SK-N-SH (cell line): Measurements from ENCODE around the gene RABGAP1L. TPM values are rescaled to one million over a fixed set of nuclear protein-coding genes. Genes with fewer than 3 reads are reported as not detected.

Experiments used
- CTCF ChIA-PET: fragments of 300-600, 350-600 bp; formaldehyde crosslinking; extraction: SDS; loops from one replicate; lab custom pipeline; 2021; lab: Yijun Ruan, JAX
- POLR2A ChIA-PET: fragments of 350-600 bp; sonication (Branson Sonifier 250); formaldehyde crosslinking; extraction: SDS; loops from one replicate; lab custom pipeline; 2020; ENCODE audit warnings: antibody characterized with exemption, inconsistent platforms; lab: Yijun Ruan, JAX
- DNase-seq: peaks from one replicate; pipeline ENCODE4 v3.0.0; 2012
- H2AFZ ChIP-seq: fragments of 200-600 bp; sonication (generic); 2 replicates; pipeline ENCODE4 v1.8.1; 2016; ENCODE audit warnings: antibody characterized with exemption, mild to moderate bottlenecking, low read depth
- H3F3A ChIP-seq: fragments of 200-600 bp; sonication (generic); replicated peaks from 2 replicates; pipeline ENCODE3; 2016; ENCODE audit warnings: antibody characterized with exemption, mild to moderate bottlenecking; ENCODE audit not compliant: insufficient read depth
- H3K27ac ChIP-seq, 2 experiments: fragments of 200-500 bp in 1 of 2; fragments of 200-600 bp in 1 of 2; sonication (Bioruptor generic) in 1 of 2; sonication (generic), shearing (Covaris generic) in 1 of 2; 2 replicates each; pipeline versions ENCODE4 v1.5.1 to v1.6.1; 2014 to 2016; ENCODE audit warnings: low read depth in 2 of 2, inconsistent platforms in 1 of 2, low read length in 1 of 2, mild to moderate bottlenecking in 1 of 2, mixed read lengths in 1 of 2
- H3K27me3 ChIP-seq: fragments of 200-600 bp; sonication (generic), shearing (Covaris generic); 2 replicates; pipeline ENCODE4 v1.6.1; 2016; ENCODE audit warnings: mixed run types; ENCODE audit not compliant: insufficient read depth
- H3K36me3 ChIP-seq, 2 experiments: fragments of 200-500 bp in 1 of 2; fragments of 200-600 bp in 1 of 2; sonication (Bioruptor generic) in 1 of 2; sonication (generic) in 1 of 2; replicated peaks in 1 of 2; 2 replicates each; pipeline versions ENCODE3 to v1.5.1; 2014 to 2016; ENCODE audit warnings: low read length in 1 of 2, mild to moderate bottlenecking in 1 of 2; ENCODE audit not compliant: insufficient read depth in 2 of 2, control insufficient read depth in 1 of 2
- H3K4me1 ChIP-seq, 2 experiments: fragments of 200-500 bp in 1 of 2; fragments of 200-600 bp in 1 of 2; sonication (Bioruptor generic) in 1 of 2; sonication (generic), shearing (Covaris generic) in 1 of 2; 2 replicates each; pipeline versions ENCODE4 v1.5.1 to v1.6.1; 2014 to 2016; ENCODE audit warnings: low read depth in 1 of 2, low read length in 1 of 2, mixed run types in 1 of 2; ENCODE audit not compliant: insufficient read depth in 2 of 2, control insufficient read depth in 1 of 2
- H3K4me2 ChIP-seq: fragments of 200-600 bp; sonication (generic), shearing (Covaris generic); 2 replicates; pipeline ENCODE4 v1.6.1; 2017; ENCODE audit warnings: mixed run types
- H3K4me3 ChIP-seq, 2 experiments: fragments of 200-500 bp in 1 of 2; fragments of 200-600 bp in 1 of 2; sonication (Bioruptor generic) in 1 of 2; sonication (generic), shearing (Covaris generic) in 1 of 2; 2 replicates each; pipeline versions ENCODE4 v1.5.1 to v1.8.1; 2014 to 2016; ENCODE audit warnings: low read depth in 2 of 2, inconsistent platforms in 1 of 2, low read length in 1 of 2, mild to moderate bottlenecking in 1 of 2, mixed read lengths in 1 of 2, moderate library complexity in 1 of 2
- H3K79me2 ChIP-seq: fragments of 200-600 bp; sonication (generic); 2 replicates; pipeline ENCODE4 v1.8.1; 2017; ENCODE audit warnings: mild to moderate bottlenecking; ENCODE audit not compliant: insufficient read depth
- H3K9ac ChIP-seq: fragments of 200-600 bp; sonication (generic); 2 replicates; pipeline ENCODE4 v1.6.1; 2017; ENCODE audit warnings: mixed run types
- H3K9me2 ChIP-seq: fragments of 200-600 bp; sonication (generic); 2 replicates; pipeline ENCODE4 v1.6.1; 2017; ENCODE audit warnings: mixed run types
- H3K9me3 ChIP-seq: fragments of 200-600 bp; sonication (generic); 2 replicates; pipeline ENCODE4 v1.6.1; 2017; ENCODE audit warnings: mixed run types, mild to moderate bottlenecking, moderate library complexity
- H4K20me1 ChIP-seq: fragments of 200-600 bp; sonication (generic); 2 replicates; pipeline ENCODE4 v1.6.1; 2017; ENCODE audit warnings: mild to moderate bottlenecking, mixed run types; ENCODE audit not compliant: insufficient read depth
- CHD2 ChIP-seq: fragments of 150-350 bp; IDR thresholded peaks from 2 replicates; pipeline ENCODE4 v1.6.1; 2018; ENCODE audit warnings: low read length; ENCODE audit not compliant: partially characterized antibody
- ELF1 ChIP-seq: IDR thresholded peaks from 2 replicates; pipeline ENCODE4 v1.4.0; 2012
- EP300 ChIP-seq, 2 experiments: IDR thresholded peaks; 2 replicates each; pipeline versions ENCODE4 v1.4.0 to v1.6.1; 2012; ENCODE audit warnings: borderline replicate concordance in 1 of 2, low read depth in 1 of 2, low read length in 1 of 2
- GABPA ChIP-seq: IDR thresholded peaks from 2 replicates; pipeline ENCODE4 v1.4.0; 2012; ENCODE audit warnings: low read depth, mild to moderate bottlenecking
- GATA2 ChIP-seq: sonication (generic); formaldehyde crosslinking; IDR thresholded peaks from 2 replicates; pipeline ENCODE4 v1.5.0; 2020; ENCODE audit warnings: mild to moderate bottlenecking, missing genetic modification reagents
- IRF3 ChIP-seq: fragments of 150-350 bp; IDR thresholded peaks from 2 replicates; pipeline ENCODE4 v1.6.1; 2016; ENCODE audit warnings: mild to moderate bottlenecking, low read depth, low read length
- MEF2A ChIP-seq: IDR thresholded peaks from 2 replicates; pipeline ENCODE4 v1.4.0; 2012; ENCODE audit warnings: low read depth, borderline replicate concordance
- MXI1 ChIP-seq: IDR thresholded peaks from 2 replicates; pipeline ENCODE4 v1.6.1; 2012; ENCODE audit warnings: mild to moderate bottlenecking, low read depth, low read length, improper control_type of control experiment
- NRF1 ChIP-seq: IDR thresholded peaks from 2 replicates; pipeline ENCODE4 v1.6.1; 2012; ENCODE audit warnings: low read depth, mild to moderate bottlenecking, low read length
- RAD21 ChIP-seq: IDR thresholded peaks from 2 replicates; pipeline ENCODE4 v1.6.1; 2012; ENCODE audit warnings: mild to moderate bottlenecking, low read length
- RCOR1 ChIP-seq: fragments of 150-350 bp; IDR thresholded peaks from 2 replicates; pipeline ENCODE4 v1.6.1; 2017; ENCODE audit warnings: antibody characterized with exemption, low read length
- REST ChIP-seq: IDR thresholded peaks from 2 replicates; pipeline ENCODE4 v1.6.1; 2012; ENCODE audit warnings: mild to moderate bottlenecking, low read depth, low read length, moderate library complexity
- RXRA ChIP-seq: IDR thresholded peaks from 2 replicates; pipeline ENCODE4 v1.4.0; 2012; ENCODE audit warnings: low read depth, mild to moderate bottlenecking, borderline replicate concordance
- SMC3 ChIP-seq: IDR thresholded peaks from 2 replicates; pipeline ENCODE4 v1.6.1; 2012; ENCODE audit warnings: low read depth, low read length, improper control_type of control experiment
- TAF1 ChIP-seq: IDR thresholded peaks from 2 replicates; pipeline ENCODE4 v1.6.1; 2012; ENCODE audit warnings: low read depth, mild to moderate bottlenecking, low read length, moderate library complexity, borderline replicate concordance
- TEAD4 ChIP-seq: IDR thresholded peaks from 2 replicates; pipeline ENCODE4 v1.4.0; 2012; ENCODE audit warnings: mild to moderate bottlenecking, borderline replicate concordance; ENCODE audit not compliant: insufficient read depth
- YY1 ChIP-seq: IDR thresholded peaks from 2 replicates; pipeline ENCODE4 v1.4.0; 2012; ENCODE audit warnings: low read depth, mild to moderate bottlenecking
- WGBS: methylation state at CpG from one replicate; pipeline ENCODE4 v1.1.6; 2017; ENCODE audit warnings: low lambda C conversion rate; 5-methylcytosine and 5-hydroxymethylcytosine counted together
- polyA plus RNA-seq, 3 experiments: library from polyadenylated mRNA; depleted of rRNA; stranded (reverse); fragments of >200 nt; gene quantifications; 2 replicates each; pipeline ENCODE4 v1.2.3, GENCODE V29; 2012
- TF ChIP-seq, protein P1 (sequence below): IDR thresholded peaks from 2 replicates; pipeline ENCODE4 v1.4.0; 2012; ENCODE audit warnings: low read depth, borderline replicate concordance
- TF ChIP-seq, protein P2 (sequence below): IDR thresholded peaks from 2 replicates; pipeline ENCODE4 v1.4.0; 2012; ENCODE audit warnings: low read depth, borderline replicate concordance

The RABGAP1L gene
- polyA plus RNA-seq, 1 of the 3 experiments (the other 2 are of a cell fraction) = 7.2 TPM

- CTCF ChIA-PET = no interaction called here
- WGBS = 71% methylated on average over 2 of the region's 4 CpGs
- no peak overlapping the region for H2AFZ ChIP-seq
- TF ChIP-seq TEAD4 (no peak), TAF1 (no peak), MEF2A (no peak), RXRA (no peak), MXI1 (no peak), IRF3 (no peak), EP300 (IDR thresholded peaks at IDR 0.05; ENCODE audit: borderline replicate concordance in 1 of 2, low read depth in 1 of 2, low read length in 1 of 2) (no peak), RCOR1 (no peak), GABPA (no peak), ELF1 (no peak), SMC3 (no peak), RAD21 (no peak), REST (no peak), GATA2 (CRISPR knock-in tag) (no peak), CHD2 (no peak), YY1 (no peak), NRF1 (no peak)
- TF ChIP-seq, protein P1, sequence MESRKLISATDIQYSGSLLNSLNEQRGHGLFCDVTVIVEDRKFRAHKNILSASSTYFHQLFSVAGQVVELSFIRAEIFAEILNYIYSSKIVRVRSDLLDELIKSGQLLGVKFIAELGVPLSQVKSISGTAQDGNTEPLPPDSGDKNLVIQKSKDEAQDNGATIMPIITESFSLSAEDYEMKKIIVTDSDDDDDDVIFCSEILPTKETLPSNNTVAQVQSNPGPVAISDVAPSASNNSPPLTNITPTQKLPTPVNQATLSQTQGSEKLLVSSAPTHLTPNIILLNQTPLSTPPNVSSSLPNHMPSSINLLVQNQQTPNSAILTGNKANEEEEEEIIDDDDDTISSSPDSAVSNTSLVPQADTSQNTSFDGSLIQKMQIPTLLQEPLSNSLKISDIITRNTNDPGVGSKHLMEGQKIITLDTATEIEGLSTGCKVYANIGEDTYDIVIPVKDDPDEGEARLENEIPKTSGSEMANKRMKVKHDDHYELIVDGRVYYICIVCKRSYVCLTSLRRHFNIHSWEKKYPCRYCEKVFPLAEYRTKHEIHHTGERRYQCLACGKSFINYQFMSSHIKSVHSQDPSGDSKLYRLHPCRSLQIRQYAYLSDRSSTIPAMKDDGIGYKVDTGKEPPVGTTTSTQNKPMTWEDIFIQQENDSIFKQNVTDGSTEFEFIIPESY = no peak
- TF ChIP-seq, protein P2, sequence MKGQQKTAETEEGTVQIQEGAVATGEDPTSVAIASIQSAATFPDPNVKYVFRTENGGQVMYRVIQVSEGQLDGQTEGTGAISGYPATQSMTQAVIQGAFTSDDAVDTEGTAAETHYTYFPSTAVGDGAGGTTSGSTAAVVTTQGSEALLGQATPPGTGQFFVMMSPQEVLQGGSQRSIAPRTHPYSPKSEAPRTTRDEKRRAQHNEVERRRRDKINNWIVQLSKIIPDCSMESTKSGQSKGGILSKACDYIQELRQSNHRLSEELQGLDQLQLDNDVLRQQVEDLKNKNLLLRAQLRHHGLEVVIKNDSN = no peak
- TF ChIP-seq, all 33 proteins: peak for 0
- H3K27me3 ChIP-seq = no peaks in the 10 kb centered on the region
- POLR2A ChIA-PET = no interaction called here
- no peaks in the 10 kb centered on the region for H3F3A ChIP-seq
- no peaks in the 10 kb centered on the region for H3K79me2 ChIP-seq
- H3K9ac ChIP-seq = no peak overlapping the region
- H3K4me1 ChIP-seq = no peaks in the 10 kb centered on the region
- no peak overlapping the region for H3K4me2 ChIP-seq
- no peak for DNase-seq
- H3K36me3 ChIP-seq = no peaks in the 10 kb centered on the region
- H3K9me2 ChIP-seq = no peaks in the 10 kb centered on the region
- no peak overlapping the region for H3K4me3 ChIP-seq
- H4K20me1 ChIP-seq = no peaks in the 10 kb centered on the region
- no peak overlapping the region for H3K27ac ChIP-seq
- no peaks in the 10 kb centered on the region for H3K9me3 ChIP-seq
These were observed 717.9 kb downstream of the RABGAP1L start for GRCh38 chr1:174877208-174877673.
